Right kidney (tissue), 1 donor: Measurements from ENCODE around the gene DDHD1.
"Not testable (repeated sequence)": the region's sequence is repeated elsewhere in the genome, so short reads cannot be mapped to it uniquely, and the experiment has no call there.

ENCODE experiments used
- DNase-seq: peaks from one replicate; pipeline ENCODE4 v3.0.0-alpha.2; 2016

The DDHD1 gene

GRCh38 chr14:53153702-53154112, 584 bp upstream of the DDHD1 start:
- no peak for DNase-seq

GRCh38 chr14:53152184-53152886, 788 bp downstream of the DDHD1 start:
- DNase-seq: peak; percentile 96

GRCh38 chr14:53151523-53152183, 1.5 kb downstream of the DDHD1 start:
- no peak for DNase-seq

- no peak for DNase-seq
Observed at GRCh38 chr14:53149668-53150316, 3.3 kb downstream of the DDHD1 start.

GRCh38 chr14:53148671-53149070, 4.5 kb downstream of the DDHD1 start:
- no peak for DNase-seq

- no peak for DNase-seq
Observed at GRCh38 chr14:53147893-53148292, 5.2 kb downstream of the DDHD1 start.

- no peak for DNase-seq
Observed at GRCh38 chr14:53147208-53147607, 5.9 kb downstream of the DDHD1 start.

- no peak for DNase-seq
Observed at GRCh38 chr14:53146739-53147138, 6.4 kb downstream of the DDHD1 start.

- DNase-seq: no peak
Observed at GRCh38 chr14:53144244-53144643, 8.9 kb downstream of the DDHD1 start.

- no peak for DNase-seq
Observed at GRCh38 chr14:53140585-53140984, 12.5 kb downstream of the DDHD1 start.

GRCh38 chr14:53137568-53138203, 15.4 kb downstream of the DDHD1 start:
- no peak for DNase-seq

GRCh38 chr14:53130491-53130890, 22.6 kb downstream of the DDHD1 start:
- DNase-seq: not testable (repeated sequence)

GRCh38 chr14:53128303-53129028, 24.7 kb downstream of the DDHD1 start:
- no peak for DNase-seq

GRCh38 chr14:53127832-53128231, 25.3 kb downstream of the DDHD1 start:
- no peak for DNase-seq

GRCh38 chr14:53127151-53127550, 26.0 kb downstream of the DDHD1 start:
- no peak for DNase-seq

- DNase-seq: no peak
Observed at GRCh38 chr14:53126731-53127130, 26.4 kb downstream of the DDHD1 start.

GRCh38 chr14:53124786-53125185, 28.3 kb downstream of the DDHD1 start:
- no peak for DNase-seq

- DNase-seq: not testable (repeated sequence)
Observed at GRCh38 chr14:53121419-53121818, 31.7 kb downstream of the DDHD1 start.

GRCh38 chr14:53117479-53117878, 35.6 kb downstream of the DDHD1 start:
- DNase-seq: not testable (repeated sequence)

- no peak for DNase-seq
Observed at GRCh38 chr14:53113989-53114388, 39.1 kb downstream of the DDHD1 start.

GRCh38 chr14:53110096-53110495, 43.0 kb downstream of the DDHD1 start:
- DNase-seq: no peak
